HG03460 (cell line): ENCODE results near the gene RANBP2.

Experiments used
- ATAC-seq: cut with Tn5 transposase; IDR thresholded peaks from one replicate; pipeline ENCODE4 v1.9.1; 2021; ENCODE audit not compliant: unreplicated experiment

RANBP2 gene

DNA sequence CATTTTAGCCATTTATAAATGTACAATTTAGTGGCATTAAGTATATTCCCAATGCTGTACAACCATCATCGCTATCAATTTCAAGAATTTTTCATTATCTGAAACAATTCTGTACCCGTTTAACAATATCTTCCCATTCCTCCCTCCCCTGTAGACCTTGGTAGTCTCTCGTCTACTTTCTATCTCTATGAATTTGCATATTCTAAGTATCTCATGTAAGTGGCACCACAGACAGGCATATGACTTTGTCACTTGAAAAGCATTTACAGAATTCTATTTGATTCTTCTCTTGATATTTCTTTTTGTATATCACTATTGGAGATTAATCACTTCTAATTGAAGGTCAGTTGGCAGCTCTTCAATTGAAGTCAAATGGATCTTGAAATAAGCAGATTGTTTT lies 115.3 kb downstream of the RANBP2 start:
- ATAC-seq = no peak

DNA sequence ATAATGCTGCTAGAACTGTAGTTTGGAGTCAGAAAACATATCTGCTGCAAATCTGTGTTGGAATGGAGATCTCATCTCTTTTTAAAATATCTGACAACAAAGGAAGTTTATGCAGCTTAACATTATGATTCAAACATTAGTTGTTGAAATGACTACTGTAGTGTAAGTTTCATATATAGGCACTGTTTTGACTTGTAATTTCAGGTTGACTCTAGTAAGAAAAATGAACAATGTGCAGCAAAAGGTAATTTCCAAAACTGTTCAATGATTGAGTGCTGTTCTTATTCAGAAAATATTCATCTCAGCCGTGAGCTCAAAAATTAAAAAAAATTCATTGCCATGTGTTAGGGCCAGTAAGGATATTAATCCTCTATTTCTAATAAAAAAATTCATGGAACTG lies 115.8 kb downstream of the RANBP2 start:
- ATAC-seq = no peak
